ENCODE results near the gene EPHA10.
A peak's percentile ranks its signal among the peaks of the same experiment; 100 is the strongest.

EPHA10 gene

DNA sequence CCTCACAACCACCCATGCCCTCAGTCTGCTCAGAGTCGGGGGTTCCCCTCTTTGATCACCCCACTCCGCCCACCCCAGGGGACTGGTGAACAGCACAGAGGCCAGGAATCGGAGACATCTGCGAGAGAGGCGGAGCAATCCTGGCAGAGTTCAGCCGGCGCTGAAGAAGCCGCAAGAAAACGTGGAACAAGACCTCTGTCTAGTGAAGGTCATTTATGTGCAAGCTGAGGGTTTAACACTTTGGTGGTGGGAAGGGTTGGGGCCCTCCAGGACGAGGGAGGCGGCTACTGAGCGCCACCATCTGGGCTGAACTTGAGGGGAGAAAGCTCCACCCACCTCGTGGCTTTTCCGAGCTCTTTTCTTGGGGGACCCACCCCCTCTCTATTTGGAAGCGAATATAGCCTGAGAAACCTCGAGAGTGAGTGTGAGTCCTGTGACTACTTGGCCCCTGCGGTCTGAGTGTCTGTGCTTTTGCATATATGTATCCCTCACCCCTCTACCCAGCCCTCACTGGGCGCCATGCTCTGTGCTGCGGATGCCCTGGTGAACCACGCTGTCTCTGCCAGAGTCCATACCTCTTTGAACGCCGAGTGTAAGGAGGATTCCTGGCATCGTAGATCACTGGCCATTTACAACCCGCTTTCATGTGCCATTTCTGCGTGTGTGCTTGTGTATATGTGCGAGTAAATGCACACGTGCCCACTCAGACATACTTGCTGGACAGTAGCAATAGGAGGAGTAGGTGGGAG lies 1.2 kb upstream of the EPHA10 start:
- peak; percentile 20 for TF ChIP-seq CTCF (IDR thresholded peaks at IDR 0.05; ENCODE audit: insufficient read depth, low read length, poor library complexity, severe bottlenecking)
- no peak for TF ChIP-seq EZH2phosphoT487 (conservative IDR thresholded peaks at IDR 0.05; ENCODE audit: low read length)
- Histone ChIP-seq H3K4me3 (ENCODE audit: insufficient read depth, low read length, poor library complexity, severe bottlenecking) (no peak overlapping the region), H3K27me3 (ENCODE audit: low read length) (no peaks in the 10 kb centered on the region; the same call in 1 of the 2 replicates), H3F3A (ENCODE audit: insufficient read depth) (no peaks in the 10 kb centered on the region), H3K9me2 (replicated peaks; ENCODE audit: insufficient read depth, low read length) (no peaks in the 10 kb centered on the region), H3K79me2 (ENCODE audit: insufficient read depth, low read length) (no peaks in the 10 kb centered on the region), H3K27ac (ENCODE audit: low read depth, low read length) (no peak overlapping the region), H3K36me3 (ENCODE audit: low read length) (no peaks in the 10 kb centered on the region), H3K9ac (ENCODE audit: low read length) (peak overlapping the region; percentile 3; the same call in 1 of the 2 replicates), H3K9me3 (ENCODE audit: insufficient read depth, low read length) (no peaks in the 10 kb centered on the region), H4K20me1 (ENCODE audit: low read depth, low read length) (no peaks in the 10 kb centered on the region), H3K4me2 (ENCODE audit: low read depth, low read length, poor library complexity, severe bottlenecking) (peak overlapping the region; percentile 50), H2AFZ (ENCODE audit: low read depth, low read length, severe bottlenecking) (peak overlapping the region; percentile 63)

DNA sequence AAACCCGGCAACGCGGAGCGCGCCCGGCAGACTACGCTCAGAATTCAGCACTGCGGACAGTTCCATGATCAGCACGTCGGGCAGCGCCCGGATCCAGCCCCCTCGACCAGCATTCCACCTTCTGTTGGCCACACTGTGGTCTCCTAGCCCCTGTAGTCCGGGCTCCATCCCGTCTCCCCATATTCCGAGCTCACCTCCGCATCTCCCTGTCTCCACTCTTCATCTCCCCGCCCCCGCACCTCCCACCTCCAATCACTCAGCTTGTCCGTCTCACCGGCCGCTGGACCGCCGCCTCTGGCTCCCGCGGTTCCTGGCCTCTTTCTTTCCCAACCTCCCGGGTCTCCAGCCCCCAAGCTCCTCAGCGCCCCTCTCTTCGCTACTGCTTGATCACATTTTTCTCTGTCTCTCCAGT lies 500 bp downstream of the EPHA10 start:
- Histone ChIP-seq H3K9me2 (replicated peaks; ENCODE audit: insufficient read depth, low read length) (no peaks in the 10 kb centered on the region), H3K4me2 (ENCODE audit: low read depth, low read length, poor library complexity, severe bottlenecking) (no peak overlapping the region), H3K27me3 (ENCODE audit: low read length) (no peaks in the 10 kb centered on the region; the same call in 1 of the 2 replicates), H3F3A (ENCODE audit: insufficient read depth) (no peaks in the 10 kb centered on the region), H3K9me3 (ENCODE audit: insufficient read depth, low read length) (no peaks in the 10 kb centered on the region), H3K4me3 (ENCODE audit: insufficient read depth, low read length, poor library complexity, severe bottlenecking) (no peak overlapping the region), H4K20me1 (ENCODE audit: low read depth, low read length) (no peaks in the 10 kb centered on the region), H2AFZ (ENCODE audit: low read depth, low read length, severe bottlenecking) (no peak overlapping the region), H3K9ac (ENCODE audit: low read length) (no peak overlapping the region), H3K36me3 (ENCODE audit: low read length) (no peaks in the 10 kb centered on the region), H3K27ac (ENCODE audit: low read depth, low read length) (no peak overlapping the region), H3K79me2 (ENCODE audit: insufficient read depth, low read length) (no peaks in the 10 kb centered on the region)
- TF ChIP-seq EZH2phosphoT487 (conservative IDR thresholded peaks at IDR 0.05; ENCODE audit: low read length): no peak
- TF ChIP-seq CTCF (IDR thresholded peaks at IDR 0.05; ENCODE audit: insufficient read depth, low read length, poor library complexity, severe bottlenecking): no peak

- no peaks in the 10 kb centered on the region for H3K36me3 ChIP-seq (ENCODE audit: low read length)
- no peak overlapping the region for H3K4me2 ChIP-seq (ENCODE audit: low read depth, low read length, poor library complexity, severe bottlenecking)
- no peak overlapping the region for H2AFZ ChIP-seq (ENCODE audit: low read depth, low read length, severe bottlenecking)
- H3K9me2 ChIP-seq (replicated peaks; ENCODE audit: insufficient read depth, low read length): no peaks in the 10 kb centered on the region
- H3K9ac ChIP-seq (ENCODE audit: low read length): no peak overlapping the region
- no peaks in the 10 kb centered on the region; the same call in 1 of the 2 replicates for H3K27me3 ChIP-seq (ENCODE audit: low read length)
- no peaks in the 10 kb centered on the region for H3K9me3 ChIP-seq (ENCODE audit: insufficient read depth, low read length)
- no peak overlapping the region for H3K27ac ChIP-seq (ENCODE audit: low read depth, low read length)
- H3K4me3 ChIP-seq (ENCODE audit: insufficient read depth, low read length, poor library complexity, severe bottlenecking): no peak overlapping the region
- TF ChIP-seq CTCF (IDR thresholded peaks at IDR 0.05; ENCODE audit: insufficient read depth, low read length, poor library complexity, severe bottlenecking) (no peak), EZH2phosphoT487 (conservative IDR thresholded peaks at IDR 0.05; ENCODE audit: low read length) (no peak)
- H3K79me2 ChIP-seq (ENCODE audit: insufficient read depth, low read length): no peaks in the 10 kb centered on the region
- no peaks in the 10 kb centered on the region for H4K20me1 ChIP-seq (ENCODE audit: low read depth, low read length)
- no peaks in the 10 kb centered on the region for H3F3A ChIP-seq (ENCODE audit: insufficient read depth)
Observed at GRCh38 chr1:37763791-37764413, 1.0 kb downstream of the EPHA10 start.

Data from SU-DHL-6 (cell line).